ENCODE measurements around the gene LHFPL2.

Gene LHFPL2

DNA sequence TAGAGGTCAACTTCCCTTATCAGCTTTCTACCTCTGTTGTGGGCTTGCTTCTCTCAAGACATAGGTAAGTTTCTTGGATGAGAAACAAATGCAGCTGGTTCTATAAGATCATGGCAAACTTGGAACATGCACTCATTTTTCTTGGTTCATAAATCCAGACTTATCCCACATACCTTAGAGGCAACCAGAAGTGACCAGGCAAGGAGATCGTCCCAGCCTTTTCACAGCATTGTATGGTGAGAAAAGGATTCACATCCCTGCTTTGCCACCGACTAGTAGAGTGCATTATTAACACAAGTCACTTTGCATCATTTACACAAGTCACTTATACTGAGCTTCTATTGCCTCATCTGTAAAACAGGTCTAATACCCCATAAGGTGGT lies 35.4 kb downstream of the LHFPL2 start:
- no peak for TF ChIP-seq CTCF (conservative IDR thresholded peaks at IDR 0.05)

DNA sequence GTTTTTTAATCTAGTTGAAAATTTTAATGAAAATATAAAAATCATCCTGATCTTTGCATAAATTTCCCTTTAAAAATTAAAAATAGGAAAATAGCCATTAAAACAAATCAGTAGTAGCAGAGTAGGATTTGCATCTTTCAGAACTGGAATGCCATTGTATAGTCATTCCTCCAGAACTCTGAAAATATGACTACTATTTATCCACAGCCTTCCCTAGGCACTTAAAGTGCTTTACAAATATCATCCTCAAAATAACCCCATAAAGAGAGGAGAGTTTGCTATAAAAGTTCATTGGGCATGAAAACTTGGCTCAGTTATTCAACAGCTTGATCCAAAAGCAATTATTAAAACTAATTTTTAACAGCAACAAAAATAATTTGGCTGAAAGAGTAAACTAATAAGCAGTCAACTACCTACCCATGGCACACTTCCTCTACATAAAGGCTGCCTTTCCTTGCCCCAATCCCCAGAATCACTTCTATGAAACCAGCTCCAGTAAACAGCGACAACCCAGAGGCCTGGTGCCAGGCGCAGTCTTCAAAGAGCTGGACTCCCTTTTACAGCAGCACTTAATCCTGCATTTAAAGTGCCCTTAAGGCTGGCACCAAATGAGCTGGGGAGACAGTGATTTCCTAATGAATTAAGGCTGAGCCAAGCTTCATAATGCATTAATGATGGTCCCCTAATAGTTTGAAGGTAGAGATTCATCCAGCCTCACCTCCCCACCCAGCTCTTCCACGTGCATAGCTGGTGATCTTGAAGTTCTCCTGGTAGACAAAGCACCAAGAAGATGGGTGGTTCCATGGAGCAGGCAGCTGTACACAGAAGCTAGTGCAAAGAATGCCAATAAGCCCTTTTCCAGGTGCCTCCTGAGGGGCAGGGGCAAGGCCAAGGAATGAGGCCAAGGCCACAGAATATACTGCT lies 36.1 kb downstream of the LHFPL2 start:
- TF ChIP-seq CTCF (conservative IDR thresholded peaks at IDR 0.05) = no peak
- no peak overlapping the region for H3K27ac ChIP-seq

More for the DNA sequence above, 35.4 kb downstream of the LHFPL2 start:
- no peak overlapping the region for H3K27ac ChIP-seq

- TF ChIP-seq CTCF (conservative IDR thresholded peaks at IDR 0.05) = no peak
- no peak overlapping the region for H3K27ac ChIP-seq
Measured at GRCh38 chr5:78611126-78611605, 37.4 kb downstream of the LHFPL2 start.

DNA sequence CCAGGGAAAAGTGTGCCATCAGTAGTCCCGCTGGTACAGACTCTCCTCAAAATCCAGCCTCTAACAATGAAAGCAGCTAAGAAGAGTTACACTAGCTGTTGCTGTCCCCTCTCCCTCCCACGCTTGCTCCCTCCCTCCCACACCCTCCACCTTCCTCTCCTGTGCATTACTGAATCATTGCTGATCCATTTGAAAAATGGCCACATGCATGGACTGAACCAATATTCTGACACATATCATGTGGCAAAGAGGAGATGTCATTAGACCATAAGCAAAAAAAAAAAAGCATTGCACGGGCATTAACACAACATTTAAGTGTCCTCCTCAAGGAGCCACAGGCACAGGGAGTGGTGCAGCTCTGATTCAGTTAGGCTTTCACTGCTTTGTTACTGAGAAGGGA lies 37.9 kb downstream of the LHFPL2 start:
- no peak overlapping the region for H3K27ac ChIP-seq

GRCh38 chr5:78610163-78610583 lies 38.4 kb downstream of the LHFPL2 start:
- H3K27ac ChIP-seq = no peak overlapping the region
- no peak for TF ChIP-seq CTCF (conservative IDR thresholded peaks at IDR 0.05)

More for the DNA sequence above, 37.9 kb downstream of the LHFPL2 start:
- TF ChIP-seq CTCF (conservative IDR thresholded peaks at IDR 0.05) = no peak

DNA sequence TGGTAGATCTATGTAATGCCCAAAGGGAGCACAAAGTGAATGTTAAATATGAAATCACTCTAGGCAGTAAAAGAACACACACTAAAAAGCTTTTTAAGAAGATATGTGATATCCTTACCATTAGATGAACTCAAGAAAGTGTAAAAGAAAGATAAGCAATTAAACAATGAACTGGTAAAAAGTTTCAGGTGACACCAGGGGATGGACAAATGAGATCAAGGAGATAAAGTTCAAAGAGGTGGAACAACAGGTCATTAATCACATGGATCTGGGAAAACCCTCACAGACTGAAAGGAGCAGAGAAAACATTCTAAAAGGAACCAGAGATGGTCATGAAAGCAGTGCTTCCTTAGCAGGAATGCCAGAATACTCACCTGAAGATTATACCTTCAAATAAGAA lies 40.7 kb downstream of the LHFPL2 start:
- TF ChIP-seq CTCF (conservative IDR thresholded peaks at IDR 0.05) = no peak
- no peak overlapping the region for H3K27ac ChIP-seq

DNA sequence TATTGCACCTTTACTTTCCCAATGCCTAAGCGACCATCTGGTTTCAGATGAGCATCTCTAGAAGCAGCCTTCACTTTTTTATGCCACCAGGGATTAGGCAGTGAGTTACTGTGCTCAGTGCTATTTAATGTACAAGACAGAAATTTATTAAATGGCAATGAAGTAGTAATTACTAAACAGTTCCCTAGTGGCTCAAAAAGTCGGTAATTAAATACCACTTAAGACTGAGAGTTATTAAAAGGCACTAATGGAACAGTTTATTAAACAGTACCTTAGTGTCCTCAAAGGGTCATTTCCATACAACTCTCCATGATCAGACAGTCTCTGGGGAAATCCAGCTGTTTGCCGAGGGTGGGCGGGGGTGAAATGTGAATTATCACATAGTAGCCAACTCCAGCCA lies 42.3 kb downstream of the LHFPL2 start:
- no peak overlapping the region for H3K27ac ChIP-seq
- no peak for TF ChIP-seq CTCF (conservative IDR thresholded peaks at IDR 0.05)

All from VCaP (cell line).